ENCODE data around the gene COL1A2.

DNA sequence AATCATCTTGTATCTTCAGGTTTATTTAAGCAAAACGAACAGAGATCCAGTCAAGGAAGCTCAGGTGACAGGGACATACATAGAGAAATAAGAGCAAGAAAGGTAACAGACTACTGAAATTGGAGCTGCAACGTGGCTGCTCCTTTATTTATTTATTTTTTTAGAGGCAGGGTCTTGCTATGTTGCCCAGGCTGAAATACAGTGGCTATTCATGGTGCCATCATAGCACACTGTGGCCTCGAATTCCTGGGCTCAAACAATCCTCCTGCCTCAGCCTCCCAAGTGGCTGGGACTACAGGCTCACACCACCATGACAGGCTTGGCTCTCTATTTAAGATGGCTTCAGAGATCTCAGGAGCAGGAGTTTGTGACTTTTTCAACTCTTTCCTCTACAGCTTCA is 46.4 kb downstream of the COL1A2 start:
- no peak for TF ChIP-seq CTCF (IDR thresholded peaks at IDR 0.05)
- TF ChIP-seq ZFX (IDR thresholded peaks at IDR 0.05; ENCODE audit: borderline replicate concordance), result no peak
